A549 (cell line): ENCODE results near the gene UNC79. TPM values are rescaled to one million over a fixed set of nuclear protein-coding genes. Genes with fewer than 3 reads are reported as not detected.
A peak's percentile ranks its signal among the peaks of the same experiment; 100 is the strongest.

Experiments
- ATAC-seq, 2 experiments: fragments of 200-7000 bp in 1 of 2; fragments of >200 bp in 1 of 2; cut with Nextera tagmentation in 1 of 2; cut with Tn5 transposase in 1 of 2; 3 replicates each; pipeline versions ENCODE4 v1.8.0 to v1.9.1; 2018 to 2020; ENCODE audit warnings: mild to moderate bottlenecking in 1 of 2, moderate library complexity in 1 of 2
- CTCF ChIA-PET: fragments of 300-600 bp; sonication (Branson Sonifier 250); formaldehyde crosslinking; extraction: SDS; loops from one replicate; lab custom pipeline; 2021; ENCODE audit warnings: antibody characterized with exemption, inconsistent platforms; lab: Yijun Ruan, JAX
- POLR2A ChIA-PET: fragments of 350-600 bp; formaldehyde crosslinking; extraction: SDS; loops from one replicate; lab custom pipeline; 2021; ENCODE audit warnings: antibody characterized with exemption, inconsistent platforms; lab: Yijun Ruan, JAX
- DNase-seq, 2 experiments: peaks; one replicate each; pipeline versions ENCODE4 v3.0.0 to v3.0.0-alpha.2; 2011 to 2016; ENCODE audit warnings: low read depth in 1 of 2, low spot score in 1 of 2
- FAIRE-seq: peaks from 2 replicates; lab custom pipeline; 2011; peaks lifted over from hg19 to GRCh38; lab: Jason Lieb, UNC
- H3K27ac ChIP-seq, 2 experiments: fragments of >200 bp; sonication (Bioruptor Twin); formaldehyde crosslinking; 3 replicates each; pipeline ENCODE4 v1.5.1; 2016 to 2017
- H3K4me1 ChIP-seq: fragments of >200 bp; sonication (Bioruptor Twin); formaldehyde crosslinking; 3 replicates; pipeline ENCODE4 v1.6.1; 2016
- H3K4me2 ChIP-seq: fragments of >200 bp; sonication (Bioruptor Twin); formaldehyde crosslinking; 3 replicates; pipeline ENCODE4 v1.6.1; 2016
- H3K4me3 ChIP-seq: fragments of >200 bp; sonication (Bioruptor Twin); formaldehyde crosslinking; 3 replicates; pipeline ENCODE4 v1.5.1; 2016
- H3K9me3 ChIP-seq: fragments of >200 bp; sonication (Bioruptor Twin); formaldehyde crosslinking; 3 replicates; pipeline ENCODE4 v1.6.1; 2016
- BHLHE40 ChIP-seq: IDR thresholded peaks from 2 replicates; pipeline ENCODE4 v1.6.1; 2012; ENCODE audit warnings: low read depth, low read length, inconsistent platforms
- CBX2 ChIP-seq: fragments of 200-600 bp; sonication (generic); IDR thresholded peaks from 2 replicates; pipeline ENCODE4 v1.6.1; 2016; ENCODE audit warnings: low read depth, mild to moderate bottlenecking, borderline replicate concordance
- CTCF ChIP-seq: fragments of >200 bp; sonication (Bioruptor Twin); formaldehyde crosslinking; IDR thresholded peaks from 3 replicates; pipeline ENCODE4 v1.5.1; 2016
- EP300 ChIP-seq, 2 experiments: fragments of >200 bp; sonication (Bioruptor Twin); formaldehyde crosslinking; IDR thresholded peaks; 2 replicates in 1 of 2; 3 replicates in 1 of 2; pipeline ENCODE4 v1.6.1; 2016 to 2017
- ESRRA ChIP-seq: fragments of 150-350 bp; IDR thresholded peaks from 2 replicates; pipeline ENCODE4 v1.6.1; 2014; ENCODE audit warnings: mild to moderate bottlenecking, low read length, borderline replicate concordance
- HOXB13 ChIP-seq: fragments of 250-450 bp; sonication (Bioruptor Pico); IDR thresholded peaks from 2 replicates; pipeline ENCODE4 v1.5.0; 2020; ENCODE audit warnings: low read depth, mild to moderate bottlenecking, moderate library complexity
- JUNB ChIP-seq: fragments of >200 bp; sonication (Bioruptor Twin); formaldehyde crosslinking; IDR thresholded peaks from 2 replicates; pipeline ENCODE4 v1.6.1; 2016
- KDM5A ChIP-seq: fragments of 200-600 bp; sonication (generic); IDR thresholded peaks from 2 replicates; pipeline ENCODE4 v1.6.1; 2016; ENCODE audit warnings: antibody characterized with exemption, mild to moderate bottlenecking
- MAFK ChIP-seq: fragments of 450-650 bp; IDR thresholded peaks from 2 replicates; pipeline ENCODE4 v1.6.1; 2014; ENCODE audit not compliant: partially characterized antibody
- MAX ChIP-seq: IDR thresholded peaks from 2 replicates; pipeline ENCODE4 v1.6.1; 2012
- MAZ ChIP-seq: fragments of 150-350 bp; IDR thresholded peaks from 2 replicates; pipeline ENCODE4 v1.6.1; 2014; ENCODE audit warnings: antibody characterized with exemption, low read depth, low read length, borderline replicate concordance
- PBX3 ChIP-seq: IDR thresholded peaks from 2 replicates; pipeline ENCODE4 v1.6.1; 2012
- POLR2AphosphoS2 ChIP-seq: conservative IDR thresholded peaks from 2 replicates; pipeline ENCODE4 v1.6.1; 2012; ENCODE audit warnings: low read length, improper control_type of control experiment, inconsistent platforms
- RAD21 ChIP-seq, 2 experiments: fragments of >200 bp in 1 of 2; sonication (Bioruptor Twin) in 1 of 2; formaldehyde crosslinking in 1 of 2; IDR thresholded peaks in 1 of 2; conservative IDR thresholded peaks in 1 of 2; 2 replicates in 1 of 2; 3 replicates in 1 of 2; pipeline ENCODE4 v1.6.1; 2012 to 2018; ENCODE audit warnings: inconsistent platforms in 1 of 2
- RFX5 ChIP-seq: fragments of 450-650 bp; IDR thresholded peaks from 2 replicates; pipeline ENCODE4 v1.7.1; 2014; ENCODE audit warnings: antibody characterized with exemption, mild to moderate bottlenecking, moderate library complexity
- RNF2 ChIP-seq: fragments of 200-600 bp; sonication (generic); IDR thresholded peaks from 2 replicates; pipeline ENCODE4 v1.6.1; 2016; ENCODE audit warnings: low read depth, mild to moderate bottlenecking, antibody characterized with exemption, moderate library complexity, borderline replicate concordance
- SMC3 ChIP-seq: fragments of >200 bp; sonication (Bioruptor Twin); formaldehyde crosslinking; IDR thresholded peaks from 3 replicates; pipeline ENCODE4 v1.6.1; 2018; ENCODE audit warnings: inconsistent platforms
- SREBF2 ChIP-seq: fragments of 450-650 bp; IDR thresholded peaks from 2 replicates; pipeline ENCODE4 v1.6.1; 2014; ENCODE audit warnings: mild to moderate bottlenecking, moderate library complexity
- TFCP2L1 ChIP-seq: fragments of 250-450 bp; sonication (Bioruptor Pico); IDR thresholded peaks from 2 replicates; pipeline ENCODE4 v1.5.0; 2021; ENCODE audit warnings: mild to moderate bottlenecking
- TP53 ChIP-seq: fragments of 250-450 bp; sonication (Bioruptor Pico); IDR thresholded peaks from 2 replicates; pipeline ENCODE4 v1.5.0; 2021; ENCODE audit warnings: mild to moderate bottlenecking, moderate library complexity
- USF2 ChIP-seq: fragments of 450-650 bp; IDR thresholded peaks from 2 replicates; pipeline ENCODE4 v1.6.1; 2014; ENCODE audit warnings: antibody characterized with exemption
- ZFP36 ChIP-seq: fragments of 450-650 bp; IDR thresholded peaks from 2 replicates; pipeline ENCODE4 v1.6.1; 2014; ENCODE audit warnings: borderline replicate concordance; ENCODE audit not compliant: partially characterized antibody
- WGBS: methylation state at CpG from one replicate; pipeline ENCODE4 v1.1.6; 2017; ENCODE audit errors: missing lambda C conversion rate; 5-methylcytosine and 5-hydroxymethylcytosine counted together
- polyA plus RNA-seq, 4 experiments: library from polyadenylated mRNA; depleted of rRNA in 3 of 4; stranded (reverse); fragments of >200 nt; fragmentation: RNase III in 1 of 4; extraction: RNeasy Plus Mini Kit Qiagen cat#74134 plus additional on column Dnase treatment in 1 of 4; gene quantifications; 2 replicates in 3 of 4; 3 replicates in 1 of 4; pipeline ENCODE4 v1.2.3, GENCODE V29; 2011 to 2017
- TF ChIP-seq, protein P1 (sequence below): IDR thresholded peaks from 2 replicates; pipeline ENCODE4 v1.6.1; 2012; ENCODE audit warnings: low read depth, borderline replicate concordance
- TF ChIP-seq, protein P2 (sequence below): fragments of >200 bp; sonication (Bioruptor Twin); formaldehyde crosslinking; IDR thresholded peaks from 2 replicates; pipeline ENCODE4 v1.6.1; 2016
- TF ChIP-seq, protein P3 (sequence below): fragments of 250-450 bp; sonication (Bioruptor Pico); IDR thresholded peaks from 2 replicates; pipeline ENCODE4 v1.5.0; 2021; ENCODE audit warnings: mild to moderate bottlenecking, moderate library complexity, borderline replicate concordance

UNC79 gene
- polyA plus RNA-seq, 2 of the 4 experiments (the other 2 are of a cell fraction): 0.01 TPM

DNA sequence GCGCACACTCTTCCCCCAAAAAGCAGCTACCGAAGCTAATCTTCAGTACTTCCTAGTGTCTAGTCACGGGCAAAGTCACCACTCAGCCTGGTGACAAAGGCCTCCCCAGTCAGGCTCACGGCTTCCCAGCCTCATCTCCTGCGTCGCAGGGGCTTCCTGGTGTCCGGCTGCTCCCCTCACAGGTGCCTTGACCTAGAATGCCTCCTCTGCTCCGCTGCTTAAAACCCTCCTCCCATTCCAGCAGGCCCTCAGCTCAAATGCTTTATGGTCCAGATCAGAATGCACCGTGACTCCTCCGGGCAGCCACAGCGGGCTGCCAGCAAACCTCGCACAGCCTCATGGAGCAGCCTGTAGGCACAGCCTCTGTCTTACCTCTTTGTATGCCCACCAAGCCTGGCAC lies 304.5 kb downstream of the UNC79 start:
- ATAC-seq (no peak), FAIRE-seq (no peak), DNase-seq (no peak)
- Histone ChIP-seq H3K4me3 (no peak overlapping the region), H3K4me1 (no peaks in the 10 kb centered on the region), H3K27ac (no peak overlapping the region), H3K9me3 (no peaks in the 10 kb centered on the region), H3K4me2 (no peak overlapping the region)
- 75% methylated on average over 12 of the region's 12 CpGs for WGBS
- ChIA-PET CTCF (interaction anchor here (0.8 kb wide), 1 partner anchor 205 kb away, joined by 3 read pairs; no protein-coding TSS in a partner anchor), POLR2A (no interaction called here)
- TF ChIP-seq RNF2 (no peak), MAX (no peak), CBX2 (no peak), ZFP36 (no peak), ESRRA (no peak), RAD21 (conservative IDR thresholded peaks at IDR 0.05 in 1 of 2, IDR thresholded peaks at IDR 0.05 in 1 of 2) (no peak), TP53 (CRISPR knock-in tag) (no peak), JUNB (no peak), SMC3 (no peak), HOXB13 (CRISPR knock-in tag) (no peak), PBX3 (no peak), TFCP2L1 (CRISPR knock-in tag) (no peak), MAZ (no peak), USF2 (no peak), POLR2AphosphoS2 (no peak), KDM5A (no peak)

GRCh38 chr14:93736378-93737014 lies 305.8 kb downstream of the UNC79 start:
- TF ChIP-seq SMC3: peak; percentile 45; the same call in 2 of the 3 replicates
- peak; percentile 34; the same call in 2 of the 3 replicates for TF ChIP-seq CTCF
- TF ChIP-seq, protein P1, sequence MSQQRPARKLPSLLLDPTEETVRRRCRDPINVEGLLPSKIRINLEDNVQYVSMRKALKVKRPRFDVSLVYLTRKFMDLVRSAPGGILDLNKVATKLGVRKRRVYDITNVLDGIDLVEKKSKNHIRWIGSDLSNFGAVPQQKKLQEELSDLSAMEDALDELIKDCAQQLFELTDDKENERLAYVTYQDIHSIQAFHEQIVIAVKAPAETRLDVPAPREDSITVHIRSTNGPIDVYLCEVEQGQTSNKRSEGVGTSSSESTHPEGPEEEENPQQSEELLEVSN: no peak
- peak; percentile 22 to 32; a peak in 2 of 5 replicates for TF ChIP-seq RAD21 (conservative IDR thresholded peaks at IDR 0.05 in 1 of 2, IDR thresholded peaks at IDR 0.05 in 1 of 2)
- DNase-seq: peak; percentile 13 to 45
- WGBS: 20% methylated on average over 10 of the region's 10 CpGs
- POLR2A ChIA-PET: no interaction called here
- H3K27ac ChIP-seq: no peak overlapping the region
- H3K4me2 ChIP-seq: no peak overlapping the region
- H3K4me1 ChIP-seq: no peaks in the 10 kb centered on the region
- no peaks in the 10 kb centered on the region for H3K9me3 ChIP-seq
- ATAC-seq: peak; percentile 62 to 87; a peak in 3 of 6 replicates
- FAIRE-seq: no peak
- H3K4me3 ChIP-seq: no peak overlapping the region
- CTCF ChIA-PET: interaction anchor here (0.7 to 1.5 kb wide), 4 partner anchors 11 to 1228 kb away, joined by 3 to 4 read pairs (median 4); no protein-coding TSS in a partner anchor

DNA sequence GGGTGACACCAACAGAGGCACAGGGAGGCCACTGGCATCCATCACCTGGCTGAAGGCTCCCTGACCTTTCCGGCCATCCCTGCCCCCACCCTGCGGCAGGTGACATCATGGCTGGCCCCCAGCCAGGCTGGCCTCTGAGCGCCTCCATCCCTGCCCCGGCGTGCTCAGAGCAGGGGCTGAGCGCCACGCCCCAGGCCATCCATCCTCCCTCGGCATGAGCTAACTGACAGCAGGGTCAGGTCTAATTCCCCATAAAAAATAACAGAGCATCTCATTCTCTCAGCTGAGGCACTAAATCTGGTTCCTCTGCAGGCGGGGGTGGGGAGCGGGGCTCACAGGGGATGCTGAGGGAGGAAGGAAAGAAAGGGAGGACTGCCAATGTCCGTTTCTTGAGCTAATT lies 306.9 kb downstream of the UNC79 start:
- POLR2A ChIA-PET: no interaction called here
- ATAC-seq (no peak), FAIRE-seq (no peak), DNase-seq (no peak)
- CTCF ChIA-PET: interaction anchor here (1.0 to 1.3 kb wide), 2 partner anchors 12 to 156 kb away, joined by 4 read pairs; no protein-coding TSS in a partner anchor
- Histone ChIP-seq H3K4me2 (no peak overlapping the region), H3K9me3 (no peaks in the 10 kb centered on the region), H3K4me3 (no peak overlapping the region), H3K27ac (no peak overlapping the region), H3K4me1 (no peaks in the 10 kb centered on the region)
- WGBS: 41% methylated on average over 11 of the region's 11 CpGs
- TF ChIP-seq, protein P2, sequence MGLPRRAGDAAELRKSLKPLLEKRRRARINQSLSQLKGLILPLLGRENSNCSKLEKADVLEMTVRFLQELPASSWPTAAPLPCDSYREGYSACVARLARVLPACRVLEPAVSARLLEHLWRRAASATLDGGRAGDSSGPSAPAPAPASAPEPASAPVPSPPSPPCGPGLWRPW: no peak
- no peak for TF ChIP-seq SREBF2
- TF ChIP-seq TFCP2L1 (CRISPR knock-in tag): no peak
- no peak for TF ChIP-seq BHLHE40
- TF ChIP-seq MAFK: no peak
- TF ChIP-seq, protein P3, sequence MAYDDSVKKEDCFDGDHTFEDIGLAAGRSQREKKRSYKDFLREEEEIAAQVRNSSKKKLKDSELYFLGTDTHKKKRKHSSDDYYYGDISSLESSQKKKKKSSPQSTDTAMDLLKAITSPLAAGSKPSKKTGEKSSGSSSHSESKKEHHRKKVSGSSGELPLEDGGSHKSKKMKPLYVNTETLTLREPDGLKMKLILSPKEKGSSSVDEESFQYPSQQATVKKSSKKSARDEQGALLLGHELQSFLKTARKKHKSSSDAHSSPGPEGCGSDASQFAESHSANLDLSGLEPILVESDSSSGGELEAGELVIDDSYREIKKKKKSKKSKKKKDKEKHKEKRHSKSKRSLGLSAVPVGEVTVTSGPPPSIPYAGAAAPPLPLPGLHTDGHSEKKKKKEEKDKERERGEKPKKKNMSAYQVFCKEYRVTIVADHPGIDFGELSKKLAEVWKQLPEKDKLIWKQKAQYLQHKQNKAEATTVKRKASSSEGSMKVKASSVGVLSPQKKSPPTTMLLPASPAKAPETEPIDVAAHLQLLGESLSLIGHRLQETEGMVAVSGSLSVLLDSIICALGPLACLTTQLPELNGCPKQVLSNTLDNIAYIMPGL (CRISPR knock-in tag): no peak
- no peak for TF ChIP-seq ZFP36
- no peak for TF ChIP-seq PBX3
- TF ChIP-seq EP300 (IDR thresholded peaks at IDR 0.05): no peak
- no peak for TF ChIP-seq ESRRA
- TF ChIP-seq RFX5: no peak
